Esophagus muscularis mucosa (tissue), 4 donors: ENCODE data around the gene DNASE1L2.

Source experiments
- EP300 ChIP-seq: sonication (generic); formaldehyde crosslinking; IDR thresholded peaks from one replicate; pipeline ENCODE4 v1.6.1; 2017; ENCODE audit warnings: antibody characterized with exemption
- POLR2A ChIP-seq: fragments of 450-650 bp; IDR thresholded peaks from one replicate; pipeline ENCODE4 v1.6.1; 2017; ENCODE audit warnings: antibody characterized with exemption, moderate library complexity, mild to moderate bottlenecking, low read depth
- POLR2AphosphoS5 ChIP-seq, 2 donors: sonication (generic); formaldehyde crosslinking; IDR thresholded peaks; one replicate each; pipeline ENCODE4 v1.6.1; 2017; ENCODE audit warnings: antibody characterized with exemption in 2 of 2
- TF ChIP-seq, protein P1 (sequence below), 3 experiments: fragments of 200-600 bp in 2 of 3; fragments of 450-650 bp in 1 of 3; sonication (generic) in 2 of 3; IDR thresholded peaks; one replicate each; pipeline ENCODE4 v1.5.1; 2017 to 2019; ENCODE audit warnings: antibody characterized with exemption in 3 of 3, mild to moderate bottlenecking in 2 of 3, moderate library complexity in 1 of 3

GRCh38 chr16:2277466-2278271, 41.4 kb downstream of the DNASE1L2 start:
- TF ChIP-seq POLR2AphosphoS5 (IDR thresholded peaks at IDR 0.05) (no peak), POLR2A (no peak), EP300 (no peak)
- TF ChIP-seq, protein P1, sequence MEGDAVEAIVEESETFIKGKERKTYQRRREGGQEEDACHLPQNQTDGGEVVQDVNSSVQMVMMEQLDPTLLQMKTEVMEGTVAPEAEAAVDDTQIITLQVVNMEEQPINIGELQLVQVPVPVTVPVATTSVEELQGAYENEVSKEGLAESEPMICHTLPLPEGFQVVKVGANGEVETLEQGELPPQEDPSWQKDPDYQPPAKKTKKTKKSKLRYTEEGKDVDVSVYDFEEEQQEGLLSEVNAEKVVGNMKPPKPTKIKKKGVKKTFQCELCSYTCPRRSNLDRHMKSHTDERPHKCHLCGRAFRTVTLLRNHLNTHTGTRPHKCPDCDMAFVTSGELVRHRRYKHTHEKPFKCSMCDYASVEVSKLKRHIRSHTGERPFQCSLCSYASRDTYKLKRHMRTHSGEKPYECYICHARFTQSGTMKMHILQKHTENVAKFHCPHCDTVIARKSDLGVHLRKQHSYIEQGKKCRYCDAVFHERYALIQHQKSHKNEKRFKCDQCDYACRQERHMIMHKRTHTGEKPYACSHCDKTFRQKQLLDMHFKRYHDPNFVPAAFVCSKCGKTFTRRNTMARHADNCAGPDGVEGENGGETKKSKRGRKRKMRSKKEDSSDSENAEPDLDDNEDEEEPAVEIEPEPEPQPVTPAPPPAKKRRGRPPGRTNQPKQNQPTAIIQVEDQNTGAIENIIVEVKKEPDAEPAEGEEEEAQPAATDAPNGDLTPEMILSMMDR (IDR thresholded peaks at IDR 0.05): no peak
